SW 1271 (cell line): ENCODE measurements around the gene BRD9.
"Not testable (repeated sequence)": the region's sequence is repeated elsewhere in the genome, so short reads cannot be mapped to it uniquely, and the experiment has no call there.

ENCODE experiments used
- DNase-seq, 2 experiments: peaks; one replicate each; lab custom pipeline; 2025; lab: John Stamatoyannopoulos, UW

The BRD9 gene

GRCh38 chr5:892394-893136 lies at the start of gene BRD9, which contains the start of gene TRIP13:
TSS of gene BRD9 (minus strand) at chr5:892801. CDS start at chr5:892657, 144 bp downstream.
TSS of gene TRIP13 (plus strand) at chr5:892884. CDS start at chr5:892999, 115 bp downstream.
- peak; percentile 39 to 75 for DNase-seq

- DNase-seq, result not testable (repeated sequence)
Measured at GRCh38 chr5:940741-941140, 48.1 kb upstream of the BRD9 start.

- DNase-seq, result no peak
Measured at GRCh38 chr5:939368-939767, 46.8 kb upstream of the BRD9 start.

GRCh38 chr5:937151-937924 lies 44.7 kb upstream of the BRD9 start:
- DNase-seq, result no peak

GRCh38 chr5:936149-937144 lies 43.8 kb upstream of the BRD9 start:
- DNase-seq, result no peak

GRCh38 chr5:935510-936084 lies 43.0 kb upstream of the BRD9 start:
- no peak for DNase-seq

GRCh38 chr5:934381-934967 lies 41.9 kb upstream of the BRD9 start:
- not testable (repeated sequence) for DNase-seq

- not testable (repeated sequence) for DNase-seq
Measured at GRCh38 chr5:933951-934350, 41.4 kb upstream of the BRD9 start.

- no peak for DNase-seq
Measured at GRCh38 chr5:933251-933861, 40.8 kb upstream of the BRD9 start.

- DNase-seq, result no peak
Measured at GRCh38 chr5:932628-933250, 40.1 kb upstream of the BRD9 start.

- DNase-seq, result no peak
Measured at GRCh38 chr5:932151-932627, 39.6 kb upstream of the BRD9 start.

- no peak for DNase-seq
Measured at GRCh38 chr5:931570-932145, 39.1 kb upstream of the BRD9 start.

GRCh38 chr5:930866-931265 lies 38.3 kb upstream of the BRD9 start:
- DNase-seq, result no peak

GRCh38 chr5:929596-929995 lies 37.0 kb upstream of the BRD9 start:
- no peak for DNase-seq

GRCh38 chr5:929182-929581 lies 36.6 kb upstream of the BRD9 start:
- not testable (repeated sequence) for DNase-seq

GRCh38 chr5:927172-928015 lies 34.8 kb upstream of the BRD9 start:
- DNase-seq, result no peak

- no peak for DNase-seq
Measured at GRCh38 chr5:926417-927171, 34.0 kb upstream of the BRD9 start.

- DNase-seq, result peak; percentile 20 to 69
Measured at GRCh38 chr5:923281-923873, 30.8 kb upstream of the BRD9 start.
